ENCODE results near the gene TNIP1. TPM values are rescaled to one million over a fixed set of nuclear protein-coding genes. Genes with fewer than 3 reads are reported as not detected.

Gene TNIP1
- total RNA-seq, 2 experiments from 2014 or later = 110 to 115 TPM

- no peaks in the 10 kb centered on the region for H3K9me3 ChIP-seq (ENCODE audit: control insufficient read depth in 1 of 2, insufficient read depth in 1 of 2, low read length in 2 of 2)
- H3K4me1 ChIP-seq (ENCODE audit: insufficient read depth, low read length) = peaks cover 16% of the 10 kb centered on the region
- Mint-ChIP-seq H3K36me3 (ENCODE audit: low read depth) (no peaks in the 10 kb centered on the region), H3K4me3 (no peak overlapping the region), H3K4me1 (ENCODE audit: low read depth) (peaks cover 39% of the 10 kb centered on the region), H3K27ac (no peak overlapping the region), H3K9me3 (no peaks in the 10 kb centered on the region), H3K27me3 (no peaks in the 10 kb centered on the region)
- H3K36me3 ChIP-seq (ENCODE audit: insufficient read depth, low read length) = no peaks in the 10 kb centered on the region
- DNase-seq (no peak), ATAC-seq (ENCODE audit: poor library complexity) (no peak)
- no peak overlapping the region for H3K27ac ChIP-seq (ENCODE audit: low read depth in 1 of 2, low read length in 2 of 2)
- intact Hi-C loops (cut with DNase I, micrococcal nuclease) = no loop called here
- no peak overlapping the region for H3K4me3 ChIP-seq (ENCODE audit: low read length)
- ChIA-PET POLR2A (no interaction called here), CTCF (no interaction called here)
- no peak for TF ChIP-seq CTCF (IDR thresholded peaks at IDR 0.05)
- H3K27me3 ChIP-seq (ENCODE audit: control insufficient read depth in 1 of 2, insufficient read depth in 2 of 2, low read length in 2 of 2) = no peaks in the 10 kb centered on the region
These were observed 62.0 kb downstream of the TNIP1 start for GRCh38 chr5:151018846-151019245.

GRCh38 chr5:151017897-151018296 is 62.9 kb downstream of the TNIP1 start:
- no peak for ATAC-seq (ENCODE audit: poor library complexity)
- no peak overlapping the region for H3K27ac Mint-ChIP-seq
- peaks cover 16% of the 10 kb centered on the region for H3K4me1 ChIP-seq (ENCODE audit: insufficient read depth, low read length)
- TF ChIP-seq CTCF (IDR thresholded peaks at IDR 0.05) = no peak
- no peak for DNase-seq
- intact Hi-C loops (cut with DNase I, micrococcal nuclease) = no loop called here
- no peaks in the 10 kb centered on the region for H3K27me3 ChIP-seq (ENCODE audit: control insufficient read depth in 1 of 2, insufficient read depth in 2 of 2, low read length in 2 of 2)
- H3K36me3 ChIP-seq (ENCODE audit: insufficient read depth, low read length) = no peaks in the 10 kb centered on the region
- no peak overlapping the region for H3K4me3 Mint-ChIP-seq
- no peaks in the 10 kb centered on the region for H3K36me3 Mint-ChIP-seq (ENCODE audit: low read depth)
- no peak overlapping the region for H3K27ac ChIP-seq (ENCODE audit: low read depth in 1 of 2, low read length in 2 of 2)
- no peak overlapping the region for H3K4me3 ChIP-seq (ENCODE audit: low read length)
- CTCF ChIA-PET = no interaction called here
- no peaks in the 10 kb centered on the region for H3K9me3 Mint-ChIP-seq
- POLR2A ChIA-PET = no interaction called here
- H3K27me3 Mint-ChIP-seq = no peaks in the 10 kb centered on the region
- H3K4me1 Mint-ChIP-seq (ENCODE audit: low read depth) = peaks cover 39% of the 10 kb centered on the region
- no peaks in the 10 kb centered on the region for H3K9me3 ChIP-seq (ENCODE audit: control insufficient read depth in 1 of 2, insufficient read depth in 1 of 2, low read length in 2 of 2)

- POLR2A ChIA-PET = no interaction called here
These were observed 64.1 kb downstream of the TNIP1 start for GRCh38 chr5:151016700-151017099.

More at GRCh38 chr5:151016700-151017099, 64.1 kb downstream of the TNIP1 start:
- Histone ChIP-seq H3K4me1 (ENCODE audit: insufficient read depth, low read length) (peaks cover 16% of the 10 kb centered on the region), H3K9me3 (ENCODE audit: control insufficient read depth in 1 of 2, insufficient read depth in 1 of 2, low read length in 2 of 2) (no peaks in the 10 kb centered on the region), H3K36me3 (ENCODE audit: insufficient read depth, low read length) (no peaks in the 10 kb centered on the region), H3K4me3 (ENCODE audit: low read length) (no peak overlapping the region), H3K27ac (ENCODE audit: low read depth in 1 of 2, low read length in 2 of 2) (no peak overlapping the region), H3K27me3 (ENCODE audit: control insufficient read depth in 1 of 2, insufficient read depth in 2 of 2, low read length in 2 of 2) (no peaks in the 10 kb centered on the region)
- no peaks in the 10 kb centered on the region for H3K9me3 Mint-ChIP-seq
- DNase-seq = peak in 3 of 14 experiments; percentile 24 to 50 (median 47)
- no peak overlapping the region for H3K4me3 Mint-ChIP-seq
- intact Hi-C loops (cut with DNase I, micrococcal nuclease) = no loop called here
- H3K36me3 Mint-ChIP-seq (ENCODE audit: low read depth) = no peaks in the 10 kb centered on the region
- CTCF ChIA-PET = no interaction called here
- H3K27me3 Mint-ChIP-seq = peaks cover 2% of the 10 kb centered on the region
- no peak for ATAC-seq (ENCODE audit: poor library complexity)
- H3K4me1 Mint-ChIP-seq (ENCODE audit: low read depth) = peaks cover 31% of the 10 kb centered on the region
- no peak for TF ChIP-seq CTCF (IDR thresholded peaks at IDR 0.05)
- no peak overlapping the region for H3K27ac Mint-ChIP-seq
